PC-3 (cell line): ENCODE results near the gene KBTBD4. TPM values are rescaled to one million over a fixed set of nuclear protein-coding genes. Genes with fewer than 3 reads are reported as not detected.
A peak's percentile ranks its signal among the peaks of the same experiment; 100 is the strongest.
"Not testable (repeated sequence)": the region's sequence is repeated elsewhere in the genome, so short reads cannot be mapped to it uniquely, and the experiment has no call there.

Experiments used
- ATAC-seq: fragments of 200-7000 bp; cut with Tn5 transposase; 2 replicates; pipeline ENCODE4 v1.9.1; 2020; ENCODE audit warnings: mild to moderate bottlenecking, moderate library complexity
- BruUV-seq: library from RNA; stranded (reverse); fragments of 400-500 nt; replicated peaks from 2 replicates; lab custom pipeline; 2021; lab: Mats Ljungman, UMichigan
- CTCF ChIA-PET: fragments of 300-600 bp; sonication (Branson Sonifier 250); formaldehyde crosslinking; loops from one replicate; lab custom pipeline; 2022; ENCODE audit warnings: antibody characterized with exemption; lab: Charles Lee
- POLR2A ChIA-PET: fragments of 300-600 bp; sonication (Branson Sonifier 250); formaldehyde crosslinking; loops from one replicate; lab custom pipeline; 2022; ENCODE audit warnings: antibody characterized with exemption; ENCODE audit not compliant: unreplicated experiment; lab: Charles Lee
- DNase-seq: peaks from one replicate; pipeline ENCODE4 v3.0.0-alpha.2; 2015
- H2AFZ ChIP-seq: fragments of 300-600 bp; sonication (generic); 2 replicates; pipeline ENCODE4 v1.6.0; 2016; ENCODE audit warnings: antibody characterized with exemption, low read length
- H3F3A ChIP-seq: fragments of 300-600 bp; sonication (generic); one replicate; pipeline ENCODE4 v1.6.0; 2017; ENCODE audit warnings: antibody characterized with exemption, low read length, control low read depth, mild to moderate bottlenecking; ENCODE audit not compliant: unreplicated experiment
- H3K27ac ChIP-seq: fragments of 300-600 bp; sonication (generic); 2 replicates; pipeline ENCODE4 v1.5.1; 2016; ENCODE audit warnings: mild to moderate bottlenecking, low read length
- H3K27me3 ChIP-seq: fragments of 300-600 bp; sonication (generic); 2 replicates; pipeline ENCODE4 v1.6.1; 2016; ENCODE audit warnings: low read length, mixed read lengths
- H3K36me3 ChIP-seq: fragments of 300-600 bp; sonication (generic); 2 replicates; pipeline ENCODE4 v1.6.1; 2016; ENCODE audit warnings: low read depth, mixed run types, low read length, mixed read lengths
- H3K4me1 ChIP-seq: fragments of 300-600 bp; sonication (generic); 2 replicates; pipeline ENCODE4 v1.5.1; 2016; ENCODE audit warnings: low read length; ENCODE audit not compliant: insufficient read depth
- H3K4me2 ChIP-seq: fragments of 300-600 bp; sonication (generic); 2 replicates; pipeline ENCODE4 v1.6.0; 2016; ENCODE audit warnings: low read length
- H3K4me3 ChIP-seq: fragments of 300-600 bp; sonication (generic); 2 replicates; pipeline ENCODE4 v1.5.1; 2016; ENCODE audit warnings: mild to moderate bottlenecking, low read length, mixed read lengths
- H3K79me2 ChIP-seq: fragments of 300-600 bp; sonication (generic); 2 replicates; pipeline ENCODE4 v1.6.1; 2017; ENCODE audit warnings: low read length, mixed read lengths
- H3K9ac ChIP-seq: fragments of 300-600 bp; sonication (generic); 2 replicates; pipeline ENCODE4 v1.6.0; 2016; ENCODE audit warnings: mild to moderate bottlenecking, low read length
- H3K9me2 ChIP-seq: fragments of 300-600 bp; sonication (generic); replicated peaks from 2 replicates; pipeline ENCODE4 v1.6.1; 2016; ENCODE audit warnings: mixed run types, low read length, mixed read lengths
- H3K9me3 ChIP-seq: fragments of 300-600 bp; sonication (generic); 2 replicates; pipeline ENCODE4 v1.6.1; 2016; ENCODE audit warnings: low read length, mixed read lengths
- H4K20me1 ChIP-seq: fragments of 300-600 bp; sonication (generic); 2 replicates; pipeline ENCODE4 v1.6.1; 2016; ENCODE audit warnings: low read length, mixed read lengths
- CTCF ChIP-seq: fragments of 300-600 bp; sonication (generic); conservative IDR thresholded peaks from 2 replicates; pipeline ENCODE4 v1.5.1; 2017; ENCODE audit warnings: antibody characterized with exemption, low read depth, mild to moderate bottlenecking, low read length
- EZH2 ChIP-seq: fragments of 300-600 bp; sonication (generic); IDR thresholded peaks from one replicate; pipeline ENCODE4 v1.6.1; 2017; ENCODE audit warnings: antibody characterized with exemption, mild to moderate bottlenecking, low read length; ENCODE audit not compliant: unreplicated experiment
- EZH2phosphoT487 ChIP-seq: fragments of 300-600 bp; sonication (generic); IDR thresholded peaks from 2 replicates; pipeline ENCODE4 v1.6.1; 2018; ENCODE audit warnings: mild to moderate bottlenecking, antibody characterized with exemption, low read length, borderline replicate concordance
- intact Hi-C: fragments of 100-400 bp; cut with micrococcal nuclease; formaldehyde crosslinking; loops from 2 replicates; pipeline ENCODE4 v1.9.0; 2023
- total RNA-seq: library from RNA; depleted of rRNA; stranded (reverse); fragments of >200 nt; gene quantifications from 2 replicates; pipeline ENCODE4 v1.2.3, GENCODE V29; 2014

The KBTBD4 gene
- total RNA-seq, 1 experiment from 2014 or later = 9.8 TPM

DNA sequence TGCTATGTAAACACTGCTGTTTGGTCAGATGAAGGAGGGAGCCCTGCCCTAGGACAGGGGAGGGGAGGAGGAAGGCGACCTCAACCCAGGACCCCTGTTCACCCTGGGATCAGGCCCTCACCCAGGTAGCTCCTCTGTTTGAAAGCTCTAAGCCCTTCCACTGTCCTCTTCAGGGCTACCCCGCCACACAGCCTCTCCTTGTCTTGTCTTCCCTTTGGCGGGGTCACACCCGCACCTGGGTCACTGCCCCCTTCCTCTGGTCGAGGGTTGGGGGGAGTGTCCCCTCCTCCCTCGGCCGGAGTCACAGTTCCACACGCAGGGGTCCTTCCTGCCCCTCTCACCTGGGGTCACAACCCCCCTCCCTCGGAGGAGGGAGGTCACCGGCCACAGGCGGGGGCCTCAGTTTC is 13.8 kb downstream of the KBTBD4 start:
- H4K20me1 ChIP-seq = no peaks in the 10 kb centered on the region
- H3K4me3 ChIP-seq = peak overlapping the region; percentile 97
- DNase-seq = no peak
- peak overlapping the region; percentile 48 for H3K27ac ChIP-seq
- no peak; the same call in none of the 2 replicates for ATAC-seq
- no peaks in the 10 kb centered on the region for H3F3A ChIP-seq
- TF ChIP-seq EZH2phosphoT487 (no peak), CTCF (no peak), EZH2 (no peak)
- TSS peak; percentile 74 for BruUV-seq
- H3K9me3 ChIP-seq = no peaks in the 10 kb centered on the region
- no peaks in the 10 kb centered on the region for H3K9me2 ChIP-seq
- peak overlapping the region; percentile 94 for H3K4me2 ChIP-seq
- no peaks in the 10 kb centered on the region for H3K27me3 ChIP-seq
- peaks cover 51% of the 10 kb centered on the region for H3K79me2 ChIP-seq
- peak overlapping the region; percentile 98 for H3K9ac ChIP-seq
- intact Hi-C loops = no loop called here
- POLR2A ChIA-PET = interaction anchor here (0.5 kb wide), 1 partner anchor 40 kb away, joined by 5 read pairs; no protein-coding TSS in a partner anchor
- CTCF ChIA-PET = no interaction called here
- peaks cover 11% of the 10 kb centered on the region for H3K4me1 ChIP-seq
- no peaks in the 10 kb centered on the region; the same call in 1 of the 2 replicates for H3K36me3 ChIP-seq
- peak overlapping the region; percentile 94 for H2AFZ ChIP-seq

DNA sequence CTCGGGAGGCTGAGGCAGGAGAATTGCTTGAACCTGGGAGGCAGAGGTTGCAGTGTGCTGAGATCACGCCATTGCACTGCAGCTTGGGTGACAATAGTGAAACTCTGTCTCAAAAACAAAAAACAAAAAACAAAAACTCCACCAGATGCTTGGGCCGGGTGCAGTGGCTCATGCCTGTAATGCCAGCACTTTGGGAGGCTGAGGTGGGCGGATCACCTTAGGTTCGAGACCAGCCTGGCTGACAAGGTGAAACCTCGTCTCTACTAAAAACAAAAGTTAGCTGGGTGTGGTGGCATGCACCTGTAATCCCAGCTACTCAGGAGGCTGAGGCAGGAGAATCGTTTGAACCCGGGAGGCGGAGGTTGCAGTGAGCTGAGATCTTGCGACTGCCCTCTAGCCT is 14.4 kb downstream of the KBTBD4 start:
- CTCF ChIA-PET, BruUV-seq: not testable (repeated sequence)

DNA sequence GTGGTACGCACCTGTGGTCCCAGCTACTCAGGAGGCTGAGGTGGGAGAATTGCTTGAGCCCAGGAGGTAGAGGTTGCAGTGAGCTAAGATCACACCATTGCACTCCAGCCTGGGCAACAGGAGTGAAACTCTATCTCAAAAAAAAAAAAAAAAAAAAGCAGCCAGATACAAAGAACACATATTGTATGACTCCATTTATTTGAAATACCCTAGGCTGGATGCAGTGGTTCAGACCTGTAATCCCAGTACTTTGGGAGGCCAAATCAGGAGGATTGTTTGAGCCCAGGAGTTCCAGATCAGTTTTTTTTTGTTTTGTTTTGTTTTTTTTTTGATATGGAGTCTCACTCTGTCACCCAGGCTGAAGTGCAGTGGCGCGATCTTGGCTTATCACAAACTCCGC is 16.4 kb downstream of the KBTBD4 start:
- BruUV-seq, intact Hi-C loops, CTCF ChIA-PET, H2AFZ ChIP-seq, DNase-seq, H3K9me2 ChIP-seq, H3K4me2 ChIP-seq, H3K9me3 ChIP-seq, H3K36me3 ChIP-seq, ATAC-seq, H3F3A ChIP-seq, H4K20me1 ChIP-seq, H3K4me3 ChIP-seq, H3K9ac ChIP-seq, H3K27ac ChIP-seq, H3K27me3 ChIP-seq, POLR2A ChIA-PET: not testable (repeated sequence)
- Histone ChIP-seq H3K79me2 (peaks cover 26% of the 10 kb centered on the region), H3K4me1 (peaks cover 11% of the 10 kb centered on the region)

More for the DNA sequence above, 14.4 kb downstream of the KBTBD4 start:
- H3K27ac ChIP-seq, H2AFZ ChIP-seq, intact Hi-C loops, H3K9ac ChIP-seq, DNase-seq, ATAC-seq, H3K4me3 ChIP-seq, H4K20me1 ChIP-seq, H3K27me3 ChIP-seq, H3K9me2 ChIP-seq, H3F3A ChIP-seq, H3K36me3 ChIP-seq, H3K9me3 ChIP-seq: not testable (repeated sequence)
- Histone ChIP-seq H3K4me1 (peaks cover 11% of the 10 kb centered on the region), H3K4me2 (peak overlapping the region; percentile 94; the same call in 1 of the 2 replicates), H3K79me2 (peaks cover 45% of the 10 kb centered on the region)
- POLR2A ChIA-PET = interaction anchor here (0.5 kb wide), 1 partner anchor 40 kb away, joined by 5 read pairs; no protein-coding TSS in a partner anchor

GRCh38 chr11:47560426-47560825 is 18.3 kb downstream of the KBTBD4 start:
- BruUV-seq = no TSS peak

More at GRCh38 chr11:47560426-47560825, 18.3 kb downstream of the KBTBD4 start:
- Histone ChIP-seq H3K79me2 (peaks cover 6% of the 10 kb centered on the region; the same call in 1 of the 2 replicates), H3K9me3 (no peaks in the 10 kb centered on the region), H3K4me2 (no peak overlapping the region), H3K27ac (no peak overlapping the region), H3K9me2 (no peaks in the 10 kb centered on the region), H3K27me3 (no peaks in the 10 kb centered on the region), H3K4me3 (no peak overlapping the region), H3F3A (no peaks in the 10 kb centered on the region), H3K36me3 (no peaks in the 10 kb centered on the region), H2AFZ (no peak overlapping the region), H4K20me1 (no peaks in the 10 kb centered on the region), H3K4me1 (peaks cover 5% of the 10 kb centered on the region), H3K9ac (no peak overlapping the region)
- intact Hi-C loops = no loop called here
- POLR2A ChIA-PET = no interaction called here
- DNase-seq (no peak), ATAC-seq (no peak)
- TF ChIP-seq EZH2phosphoT487 (no peak), EZH2 (no peak), CTCF (no peak)
- CTCF ChIA-PET = no interaction called here
